Measurements from ENCODE around the gene CLN5.
"Not testable (repeated sequence)": the region's sequence is repeated elsewhere in the genome, so short reads cannot be mapped to it uniquely, and the experiment has no call there.

The CLN5 gene

DNA sequence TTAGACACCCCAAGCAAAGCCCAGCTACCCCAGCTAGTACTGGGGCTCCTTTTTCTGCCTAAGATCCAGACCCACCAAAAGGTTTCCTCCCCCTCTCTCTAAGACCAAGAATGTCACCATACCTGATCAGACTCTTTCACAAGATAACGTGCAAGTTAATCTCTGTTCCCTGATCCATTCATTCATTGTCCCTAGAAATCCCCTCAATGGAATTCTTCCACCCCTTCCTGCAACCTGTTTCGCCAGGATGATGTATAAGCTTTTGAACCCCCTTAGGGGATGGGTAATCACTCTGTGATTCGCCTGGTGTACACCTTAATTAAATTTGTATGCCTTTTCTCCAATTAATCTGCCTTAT lies 17.3 kb upstream of the CLN5 start:
- no peak for DNase-seq
- intact Hi-C loops (cut with DNase I) = no loop called here

DNA sequence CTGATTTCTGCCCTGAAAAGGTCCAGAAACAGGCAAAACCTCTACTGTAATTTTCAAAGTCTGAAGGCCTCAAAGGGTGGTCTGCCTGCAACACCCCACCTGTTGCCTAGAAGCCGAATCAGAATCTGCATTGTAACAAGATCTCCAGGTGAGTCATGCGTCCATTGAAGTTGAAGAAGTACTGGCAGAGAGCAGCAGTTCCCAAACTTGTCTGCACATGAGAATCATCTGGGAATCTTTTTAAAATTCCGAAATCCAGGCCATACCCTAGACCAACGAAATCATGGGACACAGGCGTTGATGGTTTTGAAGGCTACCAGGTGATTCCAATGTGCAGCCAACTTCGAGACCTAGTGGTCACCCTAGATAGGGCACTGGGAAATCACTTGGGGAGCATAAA lies 16.0 kb upstream of the CLN5 start:
- intact Hi-C loops (cut with DNase I) = no loop called here
- no peak for DNase-seq

DNA sequence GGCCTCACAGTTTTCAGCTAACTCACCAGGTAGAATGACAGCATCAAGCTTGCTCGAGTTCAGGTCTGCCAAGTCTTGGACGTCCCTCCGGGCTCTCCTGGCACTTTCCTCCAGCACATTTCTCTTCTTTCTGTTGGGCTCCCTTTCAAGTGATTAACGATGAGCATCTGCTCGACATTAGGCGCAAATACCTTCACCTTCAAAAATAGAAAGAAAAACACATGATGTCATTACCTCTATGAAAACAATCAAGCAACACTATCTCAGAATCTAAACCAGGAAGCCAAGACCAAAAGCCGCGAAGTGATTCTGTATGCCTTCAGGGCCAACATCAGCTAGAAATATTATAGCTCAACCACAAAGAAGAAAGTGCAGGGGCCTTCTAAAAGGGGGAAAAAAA lies 15.4 kb upstream of the CLN5 start:
- intact Hi-C loops (cut with DNase I) = no loop called here
- no peak for DNase-seq

DNA sequence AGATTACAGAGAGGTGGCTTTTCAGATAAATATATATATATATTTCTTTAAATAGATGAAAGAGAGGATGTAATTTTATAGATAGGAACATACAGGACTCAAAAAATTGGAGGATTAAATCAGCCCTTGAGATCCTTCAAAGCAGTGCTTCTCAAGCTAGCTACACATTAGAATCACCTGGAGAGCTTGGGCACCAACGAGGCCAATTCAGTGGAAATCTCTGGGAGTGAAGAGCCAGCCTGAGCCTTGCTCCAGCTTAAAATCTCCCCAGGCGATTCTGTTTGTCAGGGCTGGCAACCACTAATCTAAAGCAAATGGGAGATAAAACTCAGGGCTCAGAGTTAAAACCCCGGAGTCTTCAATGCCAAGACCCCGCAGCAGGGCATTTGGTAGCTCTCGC lies 15.0 kb upstream of the CLN5 start:
- DNase-seq = no peak
- intact Hi-C loops (cut with DNase I) = no loop called here

DNA sequence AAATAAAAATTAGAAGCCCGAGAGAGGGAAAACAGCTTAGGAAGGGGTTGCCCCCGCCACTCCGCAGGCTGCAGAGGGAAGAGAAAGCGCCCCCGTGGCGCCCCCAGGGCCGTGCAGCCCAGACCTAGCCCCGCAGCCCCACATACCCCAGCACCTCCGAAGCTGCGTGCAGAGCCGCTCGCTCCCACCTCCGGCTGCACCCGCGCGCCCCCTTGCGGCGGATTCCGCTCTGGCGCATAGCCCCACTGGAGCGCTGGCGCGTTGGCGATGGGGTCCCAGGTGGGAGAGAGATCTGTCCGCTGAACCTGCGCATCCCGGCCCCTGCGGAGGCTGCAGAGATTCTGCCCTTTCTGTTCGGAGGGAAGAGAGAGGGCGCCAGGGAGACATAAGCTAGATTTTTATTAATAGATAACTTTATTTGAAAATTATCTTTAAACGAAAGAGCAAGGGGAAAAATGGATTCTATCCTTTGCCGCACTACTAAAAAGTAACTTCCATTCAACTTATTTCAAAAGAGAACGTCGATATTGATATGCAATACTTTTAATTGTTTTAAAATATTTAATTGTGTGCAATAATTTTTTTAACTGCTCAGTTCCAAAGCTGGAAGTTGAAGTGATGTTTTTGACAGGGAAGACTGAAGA lies 11.7 kb upstream of the CLN5 start:
- intact Hi-C loops (cut with DNase I) = no loop called here
- DNase-seq = peak; percentile 66 to 97 (median 81)

DNA sequence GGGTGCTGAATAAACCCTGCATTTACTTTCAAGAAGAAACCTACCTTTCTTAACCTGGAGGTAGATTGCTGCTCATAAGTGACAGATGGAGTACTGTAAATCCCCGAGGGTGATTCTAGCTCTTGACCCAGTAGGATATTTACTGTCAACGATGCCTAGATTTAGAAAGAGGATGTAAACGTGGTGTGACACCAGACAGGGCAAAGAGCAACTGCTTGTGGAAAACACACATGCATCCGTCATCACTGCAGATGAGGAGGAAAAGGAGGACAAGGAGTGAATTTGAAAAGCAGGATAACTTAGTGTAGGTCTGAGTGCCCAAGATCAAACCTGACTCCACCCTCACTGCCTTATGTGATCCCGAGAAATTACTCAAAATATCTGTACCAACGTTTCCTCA lies 9.8 kb upstream of the CLN5 start:
- DNase-seq = no peak
- intact Hi-C loops (cut with DNase I) = no loop called here

DNA sequence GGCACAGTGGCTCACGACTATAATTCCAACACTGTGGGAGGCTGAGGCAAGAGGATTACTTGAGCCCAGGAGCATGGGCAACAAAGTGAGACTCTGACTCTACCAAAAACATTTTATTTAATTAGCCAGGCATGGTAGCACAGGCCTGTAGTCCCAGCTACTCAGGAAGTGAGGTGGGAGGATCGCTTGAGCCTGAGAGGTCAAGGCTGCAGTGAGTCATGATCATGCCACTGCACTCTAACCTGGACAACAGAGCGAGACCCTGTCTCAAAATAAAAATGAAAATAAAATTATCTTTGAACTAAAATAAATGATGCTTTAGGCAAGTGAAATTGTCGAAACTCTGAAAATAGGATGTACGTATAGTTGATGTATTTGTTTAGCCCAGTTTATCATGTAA lies 8.2 kb upstream of the CLN5 start:
- DNase-seq = no peak
- intact Hi-C loops (cut with DNase I) = no loop called here

DNA sequence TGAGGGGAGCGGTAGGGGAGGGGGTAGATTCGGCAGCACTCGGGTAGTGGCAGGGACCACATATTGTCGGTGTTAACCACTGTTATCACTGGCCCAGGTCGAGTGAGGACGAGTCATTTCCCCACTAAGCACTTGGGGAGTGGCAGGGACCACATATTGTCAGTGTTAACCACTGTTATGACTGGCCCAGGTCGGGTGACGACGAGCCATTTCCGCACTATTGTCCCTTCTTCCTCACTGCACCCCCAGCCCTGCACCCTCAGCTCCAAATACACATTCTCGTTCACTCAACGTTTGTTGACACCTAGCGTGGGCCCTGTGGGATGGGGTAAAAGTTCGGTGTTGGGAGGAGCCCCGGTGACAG lies 467 bp upstream of the CLN5 start:
- peak in 4 of 10 donors; percentile 7 to 13 (median 12) for DNase-seq
- intact Hi-C loops (cut with DNase I) = no loop called here

DNA sequence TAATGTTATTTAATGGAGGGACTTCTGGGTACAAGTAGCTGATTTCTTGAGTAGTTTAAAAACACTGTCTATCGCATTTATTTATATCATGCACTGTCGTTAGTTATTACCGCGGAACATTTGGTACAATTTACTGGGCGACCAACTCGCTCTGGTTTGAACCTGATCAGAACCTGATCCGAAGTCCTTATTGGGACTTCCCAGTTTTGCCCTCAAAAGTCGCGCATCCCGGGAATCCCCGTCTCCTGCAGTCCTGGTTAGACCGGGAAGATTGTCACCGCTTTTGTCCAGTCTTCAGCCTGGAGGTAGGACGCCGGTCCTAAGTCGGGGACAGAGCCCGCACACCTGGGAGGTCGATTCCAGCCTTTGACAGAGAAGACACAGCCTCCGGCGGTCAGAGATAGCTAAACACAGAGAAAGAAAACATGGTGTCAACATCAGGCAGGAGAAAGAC lies 694 bp downstream of the CLN5 start:
- peak in 7 of 10 donors; percentile 15 to 84 (median 29) for DNase-seq
- intact Hi-C loops (cut with DNase I) = loop anchor here (2.0 kb wide), 1 partner anchor 34 kb away; the partner anchor contains the start of gene FBXL3

DNA sequence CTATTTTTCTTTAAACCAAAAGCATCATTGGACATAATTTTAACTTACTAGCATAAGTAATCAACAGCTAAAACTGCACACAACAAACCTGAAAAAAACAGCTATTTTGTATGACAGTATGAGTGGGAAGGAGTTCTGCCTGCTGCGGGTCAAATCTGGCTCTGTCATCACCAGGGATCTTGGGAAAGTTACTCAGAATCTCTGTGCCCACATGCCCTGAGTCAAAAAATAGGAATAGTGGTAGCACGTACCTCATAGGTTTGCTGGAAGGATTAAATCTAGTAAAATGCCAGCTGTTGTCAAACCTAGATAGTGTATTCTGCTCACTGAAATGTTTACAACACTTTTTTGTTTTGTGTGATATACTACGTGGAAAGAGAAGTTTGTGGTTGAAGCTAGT lies 1.1 kb downstream of the CLN5 start:
- intact Hi-C loops (cut with DNase I) = loop anchor here (2.0 kb wide), 1 partner anchor 34 kb away; the partner anchor contains the start of gene FBXL3
- no peak for DNase-seq

DNA sequence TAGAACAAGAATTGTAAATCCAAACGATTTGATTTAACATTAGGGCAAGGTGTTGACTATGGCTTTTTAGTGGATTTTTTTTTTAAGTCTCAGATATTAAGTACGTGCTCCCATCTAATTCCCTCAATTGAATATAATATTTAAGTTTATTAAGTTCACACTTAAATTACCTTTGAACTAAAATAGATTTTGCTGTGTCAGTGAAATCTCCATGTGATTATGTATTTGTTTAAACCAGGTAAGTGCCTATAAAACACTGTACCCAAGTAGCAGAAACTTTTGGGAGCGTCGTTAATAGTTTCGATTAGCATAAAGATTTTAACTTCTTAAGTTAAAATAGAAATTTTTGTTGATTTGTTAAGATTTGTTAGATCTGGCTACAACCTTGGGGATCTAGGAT lies 1.6 kb downstream of the CLN5 start:
- intact Hi-C loops (cut with DNase I) = loop anchor here (2.0 kb wide), 1 partner anchor 33 kb away; the partner anchor contains the start of gene FBXL3
- DNase-seq = no peak

DNA sequence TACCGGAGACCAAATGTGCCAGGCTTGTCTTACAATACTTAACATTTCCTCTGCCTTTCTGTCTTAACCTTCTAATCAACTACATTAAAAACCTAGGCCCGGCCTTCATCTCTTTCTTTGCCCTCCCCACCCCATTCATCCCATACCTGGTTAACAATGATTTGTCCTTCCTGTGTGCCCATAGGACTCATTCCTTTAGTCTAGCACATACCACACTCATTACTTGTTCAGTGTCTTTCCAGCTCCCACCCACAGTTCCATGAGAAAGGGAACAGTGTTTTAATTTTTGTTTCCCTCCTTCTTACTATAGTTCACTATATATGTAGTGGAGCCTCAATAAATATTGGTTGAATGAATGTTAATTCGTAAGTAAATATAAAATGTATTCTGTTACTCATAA lies 2.4 kb downstream of the CLN5 start:
- intact Hi-C loops (cut with DNase I) = no loop called here

DNA sequence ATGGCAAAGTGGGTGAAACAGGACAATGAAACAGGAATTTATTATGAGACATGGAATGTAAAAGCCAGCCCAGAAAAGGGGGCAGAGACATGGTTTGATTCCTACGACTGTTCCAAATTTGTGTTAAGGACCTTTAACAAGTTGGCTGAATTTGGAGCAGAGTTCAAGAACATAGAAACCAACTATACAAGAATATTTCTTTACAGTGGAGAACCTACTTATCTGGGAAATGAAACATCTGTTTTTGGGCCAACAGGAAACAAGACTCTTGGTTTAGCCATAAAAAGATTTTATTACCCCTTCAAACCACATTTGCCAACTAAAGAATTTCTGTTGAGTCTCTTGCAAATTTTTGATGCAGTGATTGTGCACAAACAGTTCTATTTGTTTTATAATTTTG lies 8.6 kb downstream of the CLN5 start:
- intact Hi-C loops (cut with DNase I) = no loop called here
- no peak for DNase-seq

More for the DNA sequence above, 2.4 kb downstream of the CLN5 start:
- DNase-seq = no peak

DNA sequence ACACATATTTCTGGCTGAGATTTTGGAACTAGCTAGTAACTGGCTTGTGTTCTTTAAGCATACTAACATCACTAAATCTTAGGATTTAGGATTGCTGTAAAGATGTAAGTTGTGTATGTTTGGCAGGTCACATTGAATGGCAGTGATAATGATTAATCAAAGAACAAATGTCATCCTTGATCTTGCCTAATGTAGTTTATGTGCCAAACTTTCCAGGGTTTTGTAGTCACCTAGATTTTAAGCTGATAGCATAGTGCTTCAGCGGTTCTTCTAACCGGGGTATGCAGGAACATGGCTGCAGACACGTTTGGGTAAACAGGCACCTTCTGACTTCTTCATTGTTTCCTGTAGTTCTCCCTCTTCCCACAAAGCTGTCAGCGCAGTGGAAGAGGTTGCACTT lies 9.7 kb downstream of the CLN5 start:
- DNase-seq = no peak
- intact Hi-C loops (cut with DNase I) = no loop called here

DNA sequence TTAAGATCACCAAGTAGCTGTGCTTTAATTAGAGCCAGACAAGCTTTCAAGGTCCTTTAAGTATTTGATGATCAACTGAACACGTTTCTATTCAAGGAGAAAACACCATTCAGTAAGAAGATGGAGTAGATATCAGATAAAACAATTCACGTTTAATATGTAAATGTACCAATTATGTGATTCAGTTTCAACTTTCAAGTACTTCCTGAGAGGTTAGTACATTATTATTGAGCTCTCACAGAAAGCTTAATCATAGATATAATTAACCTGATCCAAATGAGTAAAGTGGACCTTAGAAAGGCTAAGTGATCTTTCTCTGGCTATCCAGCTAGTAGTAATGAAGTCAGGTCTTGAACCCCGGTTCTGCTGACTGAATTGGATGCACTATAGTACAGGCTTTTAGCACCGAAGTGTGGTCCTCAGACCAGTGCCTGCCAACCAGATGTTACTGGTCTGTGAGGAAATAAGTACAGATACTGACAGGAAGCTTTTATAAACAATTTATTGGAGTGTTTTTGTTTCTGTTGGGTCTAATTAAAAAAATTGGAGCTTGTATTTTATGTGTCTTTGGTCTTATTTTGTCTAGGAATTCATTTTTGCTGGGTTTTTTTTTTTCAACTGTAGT lies 10.2 kb downstream of the CLN5 start:
- intact Hi-C loops (cut with DNase I) = no loop called here
- no peak for DNase-seq

DNA sequence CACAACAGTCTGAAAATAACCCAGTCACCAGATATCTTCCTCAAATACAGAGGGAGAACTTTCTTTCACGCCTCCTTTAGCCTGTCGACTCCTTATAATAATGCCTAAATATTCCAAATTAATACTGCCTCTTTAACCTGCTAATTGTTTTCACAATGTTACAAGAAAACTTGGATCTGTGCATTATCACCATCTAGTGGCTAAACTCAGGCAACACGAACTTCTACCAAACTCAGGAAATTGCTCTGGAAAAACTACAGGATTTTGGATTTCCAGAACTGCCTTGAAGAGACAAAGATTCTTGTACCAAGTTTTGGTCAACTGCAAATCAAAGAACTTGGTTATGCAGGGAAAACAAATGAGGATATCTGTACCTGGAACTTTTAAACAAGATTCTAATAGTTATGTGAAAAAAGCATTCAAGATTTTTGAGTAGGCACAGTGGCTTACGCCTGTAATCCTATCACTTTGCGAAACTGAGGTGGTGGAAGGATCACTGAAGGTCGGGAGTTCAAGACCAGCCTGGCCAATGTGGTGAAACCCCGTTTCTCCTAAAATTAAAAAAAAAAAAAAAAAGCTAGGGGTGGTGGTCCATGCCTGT lies 10.8 kb downstream of the CLN5 start:
- intact Hi-C loops (cut with DNase I) = no loop called here

DNA sequence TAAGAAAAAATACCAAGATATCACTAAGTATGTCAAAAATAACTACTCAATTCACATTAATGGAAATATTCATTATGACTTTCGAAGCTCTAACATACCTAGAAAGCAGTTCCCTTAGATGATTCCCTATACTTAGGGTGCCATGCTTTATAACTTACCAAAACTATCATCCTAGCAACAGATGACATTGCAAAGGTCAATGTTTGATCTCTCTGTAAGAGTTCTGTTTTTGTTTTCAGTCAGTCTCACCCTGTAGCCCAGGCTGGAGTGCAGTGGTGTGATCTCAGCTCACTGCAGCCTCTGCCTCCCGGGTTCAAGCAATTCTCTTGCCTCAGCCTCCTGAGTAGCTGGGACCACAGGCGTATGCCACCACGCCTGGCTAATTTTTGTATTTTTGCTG lies 16.5 kb downstream of the CLN5 start:
- intact Hi-C loops (cut with DNase I); DNase-seq: not testable (repeated sequence)

More for the DNA sequence above, 10.8 kb downstream of the CLN5 start:
- no peak for DNase-seq

DNA sequence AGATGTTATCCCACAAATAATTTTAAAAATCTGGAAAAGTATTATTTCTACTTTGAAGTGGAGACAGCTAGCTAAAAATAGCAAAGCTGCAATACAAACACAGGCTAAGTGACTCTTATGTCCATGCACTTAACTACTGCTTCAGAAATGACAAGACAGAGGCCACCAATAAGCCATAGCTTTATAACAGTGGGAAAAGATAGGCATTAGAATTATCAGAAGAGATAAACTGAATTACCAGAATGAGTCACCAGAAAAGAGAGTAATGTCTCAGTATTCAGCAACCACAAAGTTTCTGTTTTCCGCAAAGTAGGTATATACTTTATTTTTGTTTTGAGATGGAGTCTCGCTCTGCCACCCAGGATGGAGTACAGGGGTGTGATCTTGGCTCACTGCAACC lies 17.1 kb downstream of the CLN5 start:
- intact Hi-C loops (cut with DNase I) = no loop called here

DNA sequence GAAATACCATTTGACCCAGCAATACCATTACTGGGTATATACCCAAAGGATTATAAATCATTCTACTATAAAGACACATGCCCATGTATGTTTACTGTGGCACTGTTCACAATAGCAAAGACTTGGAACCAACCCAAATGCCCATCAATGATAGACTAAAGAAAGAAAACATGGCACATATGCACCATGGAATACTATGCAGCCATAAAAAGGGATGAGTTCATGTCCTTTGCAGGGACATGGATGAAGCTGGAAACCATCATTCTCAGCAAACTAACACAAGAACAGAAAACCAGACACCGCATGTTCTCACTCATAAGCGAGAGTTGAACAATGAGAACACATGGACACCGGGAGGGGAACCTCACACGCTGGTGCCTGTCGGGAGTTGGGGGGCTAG lies 17.8 kb downstream of the CLN5 start:
- DNase-seq; intact Hi-C loops (cut with DNase I): not testable (repeated sequence)

More for the DNA sequence above, 17.1 kb downstream of the CLN5 start:
- no peak for DNase-seq

DNA sequence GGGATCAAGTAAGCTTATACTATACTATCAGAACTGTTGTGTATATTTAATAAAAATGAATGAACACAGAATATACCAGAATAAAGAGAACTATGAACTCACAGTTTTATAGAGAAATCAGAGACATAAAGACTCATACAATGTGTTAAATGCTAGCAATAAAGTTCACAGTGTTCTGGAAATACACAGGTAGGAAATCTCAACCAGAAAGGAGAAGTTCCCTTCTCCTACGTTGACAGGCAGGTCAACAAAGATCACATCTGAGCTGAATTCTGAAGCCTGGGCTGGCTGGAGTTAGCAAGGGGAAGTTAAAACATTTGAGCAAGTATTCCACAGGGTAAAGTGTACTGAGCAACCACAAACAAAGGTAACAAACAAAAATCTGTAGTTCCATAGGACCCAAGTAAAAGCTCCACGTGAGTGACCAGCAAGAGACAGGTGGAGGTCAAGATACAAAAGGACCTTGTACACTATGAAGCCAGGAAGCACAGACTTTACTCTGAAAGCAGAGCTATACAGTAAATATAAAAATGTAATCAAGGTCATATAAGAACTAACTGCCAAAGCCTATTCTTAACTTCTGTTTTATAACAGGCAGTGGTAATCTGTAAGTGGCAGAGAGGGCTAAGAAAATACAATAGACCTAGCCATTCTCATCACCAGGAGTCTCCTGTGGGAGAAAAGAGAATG lies 22.1 kb downstream of the CLN5 start:
- no peak for DNase-seq
- intact Hi-C loops (cut with DNase I) = no loop called here

DNA sequence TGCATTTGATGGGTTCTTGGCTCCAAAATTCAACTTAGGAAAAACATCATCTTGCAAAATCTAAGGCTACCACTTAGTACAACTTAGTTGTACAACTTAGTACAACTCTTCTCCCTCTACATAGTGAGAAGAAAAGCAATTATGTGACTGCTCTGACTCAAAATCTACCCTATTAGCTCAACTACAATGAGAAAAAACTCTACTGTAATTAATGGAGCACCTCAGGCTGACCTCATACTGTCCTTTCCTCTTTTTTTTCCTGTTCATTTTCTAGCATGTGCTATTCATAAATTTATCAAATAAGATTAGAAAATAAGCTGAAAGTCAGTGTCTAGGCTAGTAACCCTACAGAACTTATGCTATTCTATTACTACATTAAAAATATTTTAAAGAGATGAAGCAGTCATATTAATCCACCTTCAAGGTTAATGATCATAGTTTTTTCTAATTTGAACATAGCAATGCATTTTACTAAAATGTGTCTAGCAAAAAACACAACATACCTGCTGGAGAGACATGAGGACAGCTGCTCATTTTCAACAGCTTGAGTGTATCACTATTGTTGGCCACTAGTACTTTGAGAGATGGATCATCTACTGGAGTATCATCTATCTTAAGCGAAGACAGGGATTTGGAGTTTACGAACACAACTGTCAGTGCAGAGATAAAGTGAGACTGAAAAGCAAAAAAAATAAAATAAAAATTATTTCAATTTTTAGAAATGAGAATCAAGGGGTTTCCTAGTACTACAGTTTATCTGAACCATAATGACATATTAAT lies 23.2 kb downstream of the CLN5 start:
- intact Hi-C loops (cut with DNase I) = no loop called here
- DNase-seq = no peak

Data from posterior cingulate gyrus (tissue), 11 donors.